GM18498 (cell line): ENCODE results near the gene SYT6.

Source experiments
- ATAC-seq: cut with Tn5 transposase; IDR thresholded peaks from one replicate; pipeline ENCODE4 v1.9.1; 2021; ENCODE audit warnings: mild to moderate bottlenecking, moderate library complexity; ENCODE audit not compliant: unreplicated experiment

SYT6 gene

GRCh38 chr1:114122941-114123618 lies 30.6 kb downstream of the SYT6 start:
- no peak for ATAC-seq

GRCh38 chr1:114118351-114118990 lies 35.2 kb downstream of the SYT6 start:
- ATAC-seq, result no peak

- no peak for ATAC-seq
These were observed 36.0 kb downstream of the SYT6 start for GRCh38 chr1:114117654-114118053.

DNA sequence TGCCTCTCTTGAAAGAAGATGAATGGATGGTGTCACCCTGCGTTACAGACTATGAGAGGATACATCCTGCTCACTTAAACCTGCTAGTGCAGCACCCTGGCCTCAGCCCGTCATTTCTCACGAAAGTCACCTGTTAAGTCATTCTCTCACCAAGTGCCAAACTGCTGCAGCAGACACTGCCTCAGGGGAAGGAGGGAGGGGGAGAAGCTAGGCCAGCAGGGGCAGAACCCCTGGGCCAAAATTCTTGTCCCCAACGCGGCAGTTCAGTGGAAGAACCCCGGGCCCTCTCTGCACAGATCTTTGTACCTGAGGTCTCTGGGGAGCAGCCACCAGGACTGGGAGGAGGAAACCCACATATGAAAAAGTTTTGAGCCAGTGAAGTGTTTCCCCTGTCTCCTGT lies 37.6 kb downstream of the SYT6 start:
- no peak for ATAC-seq

- no peak for ATAC-seq
These were observed 39.2 kb downstream of the SYT6 start for GRCh38 chr1:114114185-114115094.

DNA sequence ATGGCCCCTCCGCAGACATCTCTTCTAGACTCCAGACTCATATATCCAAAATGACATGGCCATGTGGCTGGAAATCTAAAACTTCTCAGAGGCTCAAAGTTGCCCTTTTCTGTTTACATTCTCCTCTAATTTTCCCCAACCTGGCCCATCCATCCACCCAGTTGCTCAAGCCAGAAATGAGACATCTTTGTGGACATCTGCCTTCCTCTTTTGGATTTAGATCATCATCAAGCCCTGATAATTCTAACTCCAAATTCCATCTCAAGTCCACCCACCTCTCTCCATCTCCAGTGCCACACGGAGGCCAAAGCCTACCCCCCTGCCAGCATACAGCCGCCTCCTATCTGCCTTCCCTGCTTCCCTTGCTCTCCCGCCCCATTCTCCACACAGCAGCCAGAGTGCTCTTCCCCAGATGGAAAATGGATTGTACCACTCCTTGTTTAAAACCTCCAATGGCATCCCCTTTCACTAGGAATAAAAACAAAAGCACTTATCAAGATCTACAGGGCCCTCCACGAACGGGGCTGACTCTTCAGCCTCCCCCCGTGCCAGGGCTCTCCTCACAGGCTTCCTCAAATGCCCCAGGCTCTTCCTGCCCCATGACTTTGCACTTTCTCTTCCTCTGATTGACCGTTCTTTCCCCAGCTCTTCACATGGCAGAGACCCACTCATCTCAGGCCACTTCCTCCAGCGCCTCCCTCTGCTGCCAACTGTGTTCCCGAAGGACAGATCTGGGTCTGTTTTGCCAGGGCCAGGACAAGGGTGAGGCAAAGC lies 40.1 kb downstream of the SYT6 start:
- ATAC-seq, result no peak

GRCh38 chr1:114112775-114113174 lies 40.9 kb downstream of the SYT6 start:
- no peak for ATAC-seq

DNA sequence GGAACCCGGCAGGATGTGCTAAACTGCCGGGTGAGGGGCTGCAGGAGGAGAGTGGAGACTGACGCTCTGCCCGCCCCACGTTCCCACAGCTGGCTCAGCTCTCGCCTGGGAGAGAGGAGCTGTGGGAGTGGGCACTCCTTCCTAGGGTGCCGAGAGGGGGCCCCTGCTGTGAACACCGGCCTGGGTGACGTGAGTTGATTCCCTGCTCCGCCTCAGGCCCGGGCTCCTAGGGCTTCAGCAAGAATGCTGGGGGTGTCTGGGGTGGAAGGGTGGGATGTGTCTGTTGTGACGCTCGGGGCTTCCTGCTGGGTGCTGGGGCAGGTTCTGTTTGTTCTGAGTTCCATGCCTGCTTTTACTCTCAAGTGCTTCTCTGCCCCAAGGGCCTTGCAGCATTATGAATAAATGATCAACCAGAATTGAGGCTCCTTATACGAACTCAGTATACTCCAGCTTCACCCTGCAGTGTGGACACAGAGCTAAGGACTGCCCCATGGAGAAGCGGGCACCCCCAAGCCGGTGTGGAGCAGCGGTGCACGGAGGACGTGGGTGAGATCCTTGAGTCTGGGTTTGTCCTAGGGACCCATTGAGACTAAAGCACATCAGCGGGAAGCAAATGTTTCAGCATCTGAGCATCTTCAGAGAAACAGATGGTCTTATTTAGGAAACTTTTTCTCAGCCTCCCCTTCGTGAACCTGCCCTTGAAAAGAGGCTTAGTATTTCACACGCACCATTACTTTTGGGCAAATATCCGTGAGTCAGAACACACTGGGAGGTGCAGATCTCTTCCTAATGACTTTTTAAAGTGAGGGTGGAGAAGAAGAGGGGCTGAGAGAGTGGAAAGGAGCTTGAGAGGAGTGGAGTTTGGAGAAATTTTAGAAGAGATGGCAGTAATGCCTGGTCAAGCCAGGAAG lies 41.7 kb downstream of the SYT6 start:
- ATAC-seq, result no peak

DNA sequence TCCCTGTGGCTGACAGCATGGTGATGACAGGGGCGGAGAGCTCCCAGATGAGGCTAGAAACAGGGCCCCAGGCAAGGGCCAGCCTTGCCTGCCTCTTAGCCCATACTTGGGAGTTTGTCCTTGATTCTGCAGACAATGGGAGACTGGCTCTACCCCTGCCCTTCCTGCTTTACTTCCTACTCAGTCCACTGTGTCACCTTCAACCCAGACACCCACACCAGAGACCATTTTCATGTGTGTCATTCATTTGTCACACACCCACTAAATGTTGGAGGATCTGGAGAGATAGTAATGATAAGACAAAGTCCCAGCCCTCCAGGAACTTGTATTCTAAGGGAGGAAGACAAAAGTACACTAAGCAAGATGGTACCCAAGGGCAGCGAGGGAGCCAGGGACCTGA lies 43.7 kb downstream of the SYT6 start:
- no peak for ATAC-seq

GRCh38 chr1:114108751-114109255 lies 44.9 kb downstream of the SYT6 start:
- peak; percentile 83 for ATAC-seq

- no peak for ATAC-seq
These were observed 45.9 kb downstream of the SYT6 start for GRCh38 chr1:114107474-114108435.

DNA sequence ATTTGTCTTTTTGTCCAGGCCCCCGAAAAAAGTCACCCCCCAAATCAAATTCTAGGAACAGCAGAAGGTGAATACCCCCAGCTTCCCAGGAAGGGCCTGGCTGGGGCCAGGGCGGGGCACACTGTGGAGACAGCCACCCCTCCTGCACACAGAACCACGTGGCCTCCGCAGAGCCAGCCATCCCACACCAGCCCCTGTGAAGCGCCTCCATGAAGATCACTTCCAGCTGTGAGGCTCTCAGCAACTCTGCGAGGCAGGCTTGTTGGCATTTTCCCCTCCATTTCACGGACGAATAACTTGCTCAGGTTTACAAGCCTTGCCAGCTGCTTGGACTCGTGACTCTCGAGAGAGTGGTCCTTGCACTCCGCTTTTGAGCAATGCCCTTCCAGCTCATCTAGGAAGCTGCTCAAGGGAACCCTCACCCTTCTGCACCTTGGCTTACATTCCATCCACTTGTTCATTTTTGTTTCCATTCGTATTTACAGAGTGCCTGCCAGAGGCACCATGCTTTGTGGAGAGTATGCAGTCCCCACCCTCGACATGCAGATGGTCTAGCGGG lies 48.2 kb downstream of the SYT6 start:
- ATAC-seq, result no peak

- ATAC-seq, result no peak
These were observed 48.7 kb downstream of the SYT6 start for GRCh38 chr1:114104949-114105348.

GRCh38 chr1:114103992-114104391 lies 49.7 kb downstream of the SYT6 start:
- ATAC-seq, result no peak

- ATAC-seq, result no peak
These were observed 51.5 kb downstream of the SYT6 start for GRCh38 chr1:114102136-114102535.

- no peak for ATAC-seq
These were observed 53.5 kb downstream of the SYT6 start for GRCh38 chr1:114100148-114100547.

DNA sequence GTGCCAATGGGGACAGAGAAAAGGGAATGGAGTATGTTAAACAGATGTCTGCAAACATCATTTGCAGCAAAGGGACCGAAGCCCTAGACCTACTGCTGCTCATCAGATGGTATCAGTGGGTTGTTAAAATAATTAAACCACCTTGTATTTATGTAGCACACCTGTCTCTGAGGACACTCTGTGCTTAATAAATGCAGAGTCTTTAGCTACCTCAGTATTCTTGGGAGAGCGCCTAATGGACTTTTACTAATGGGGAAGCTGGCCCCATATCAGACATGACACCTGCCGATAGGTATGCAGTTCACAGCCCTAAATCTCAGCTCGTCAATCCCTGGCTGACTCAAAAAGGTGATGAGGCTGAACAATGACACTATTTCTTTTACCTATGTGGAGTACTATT lies 54.4 kb downstream of the SYT6 start:
- ATAC-seq, result no peak

GRCh38 chr1:114097109-114097508 lies 56.6 kb downstream of the SYT6 start:
- no peak for ATAC-seq
